OCI-LY1 (cell line): ENCODE measurements around the gene ZNF467.

Experiments
- H2AFZ ChIP-seq: fragments of 200-600 bp; sonication (generic), shearing (Covaris generic); 2 replicates; pipeline ENCODE4 v1.6.0; 2014; ENCODE audit warnings: antibody characterized with exemption, mild to moderate bottlenecking, low read length
- H3F3A ChIP-seq: fragments of 200-600 bp; sonication (generic), shearing (Covaris generic); 2 replicates; pipeline ENCODE4 v1.6.0; 2014; ENCODE audit warnings: mild to moderate bottlenecking, antibody characterized with exemption, low read length, moderate library complexity; ENCODE audit not compliant: insufficient read depth
- H3K27ac ChIP-seq: fragments of 200-600 bp; sonication (generic); 2 replicates; pipeline ENCODE4 v1.5.1; 2014; ENCODE audit warnings: low read length, mixed run types, mild to moderate bottlenecking, low read depth; ENCODE audit not compliant: poor library complexity, severe bottlenecking
- H3K27me3 ChIP-seq: fragments of 200-600 bp; sonication (generic); 2 replicates; pipeline ENCODE4 v1.6.0; 2014; ENCODE audit warnings: antibody characterized with exemption, mild to moderate bottlenecking, low read length, moderate library complexity; ENCODE audit not compliant: insufficient read depth
- H3K36me3 ChIP-seq: fragments of 200-600 bp; sonication (generic); 2 replicates; pipeline ENCODE4 v1.6.1; 2014; ENCODE audit warnings: mild to moderate bottlenecking, antibody characterized with exemption, low read length, moderate library complexity, mixed read lengths; ENCODE audit not compliant: insufficient read depth
- H3K4me1 ChIP-seq: fragments of 200-600 bp; sonication (generic); 2 replicates; pipeline ENCODE4 v1.5.1; 2014; ENCODE audit warnings: mild to moderate bottlenecking, low read length, moderate library complexity; ENCODE audit not compliant: insufficient read depth, severe bottlenecking
- H3K4me2 ChIP-seq: fragments of 200-600 bp; sonication (generic), shearing (Covaris generic); 2 replicates; pipeline ENCODE4 v1.6.1; 2014; ENCODE audit warnings: low read length
- H3K4me3 ChIP-seq: fragments of 200-600 bp; sonication (generic); 2 replicates; pipeline ENCODE4 v1.5.1; 2014; ENCODE audit warnings: low read length, low read depth, mild to moderate bottlenecking, mixed read lengths; ENCODE audit not compliant: poor library complexity, severe bottlenecking
- H3K79me2 ChIP-seq: fragments of 200-600 bp; shearing (Covaris generic); 2 replicates; pipeline ENCODE4 v1.6.1; 2016; ENCODE audit warnings: mixed run types, low read length, mixed read lengths; ENCODE audit not compliant: insufficient read depth
- H3K9ac ChIP-seq: fragments of 200-600 bp; sonication (generic), shearing (Covaris generic); 2 replicates; pipeline ENCODE4 v1.6.1; 2014; ENCODE audit warnings: mild to moderate bottlenecking, low read length, mixed read lengths
- H3K9me2 ChIP-seq: fragments of 200-600 bp; sonication (generic), shearing (Covaris generic); 2 replicates; pipeline ENCODE4 v1.6.1; 2014; ENCODE audit warnings: low read depth, mild to moderate bottlenecking, low read length, mixed read lengths
- H3K9me3 ChIP-seq: fragments of 200-600 bp; shearing (Covaris generic); 2 replicates; pipeline ENCODE4 v1.6.1; 2014; ENCODE audit warnings: low read length, mixed read lengths
- H4K20me1 ChIP-seq: fragments of 200-600 bp; sonication (generic), shearing (Covaris generic); 2 replicates; pipeline ENCODE4 v1.6.0; 2016; ENCODE audit warnings: mild to moderate bottlenecking, low read length; ENCODE audit not compliant: insufficient read depth
- EZH2 ChIP-seq: fragments of 200-600 bp; sonication (generic), shearing (Covaris generic); IDR thresholded peaks from 2 replicates; pipeline ENCODE4 v1.8.0; 2017; ENCODE audit warnings: borderline replicate concordance, mixed run types, mild to moderate bottlenecking, antibody characterized with exemption, low read length, moderate library complexity, mixed read lengths
- TF ChIP-seq, protein P1 (sequence below): fragments of 200-600 bp; sonication (generic), shearing (Covaris generic); IDR thresholded peaks from 2 replicates; pipeline ENCODE4 v1.5.1; 2017; ENCODE audit warnings: mild to moderate bottlenecking, antibody characterized with exemption, low read length, moderate library complexity, mixed read lengths

ZNF467 gene

DNA sequence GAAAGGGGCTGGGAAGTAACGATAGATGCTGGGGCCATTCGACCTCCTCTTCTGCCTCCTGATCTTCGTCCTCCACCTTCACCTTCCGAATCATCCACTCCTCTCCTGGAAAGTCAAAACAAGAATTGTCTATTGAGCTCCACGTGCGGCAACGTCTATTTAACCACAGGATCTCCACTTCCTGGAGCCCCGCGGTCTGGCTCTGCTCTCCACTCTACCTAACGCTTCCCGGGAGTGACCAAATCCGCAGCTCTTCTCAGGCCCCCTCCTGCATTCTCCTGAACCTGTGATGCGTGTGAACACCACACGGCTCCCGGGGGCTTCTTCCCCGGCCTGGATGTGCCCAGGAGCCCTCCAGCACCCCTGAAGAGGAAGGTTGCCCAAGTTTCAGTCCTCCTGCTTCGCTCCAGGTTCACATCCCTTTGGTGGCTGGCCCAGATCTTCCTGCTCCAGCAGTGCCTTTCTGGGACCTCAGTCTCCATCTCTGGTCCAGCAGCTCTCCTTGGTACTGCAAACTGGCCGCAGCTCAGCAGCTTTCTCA lies 7.2 kb downstream of the ZNF467 start:
- Histone ChIP-seq H3K9me2 (no peaks in the 10 kb centered on the region), H3K4me1 (peaks cover 3% of the 10 kb centered on the region), H3K36me3 (no peaks in the 10 kb centered on the region), H3K4me2 (no peak overlapping the region), H3K9me3 (no peaks in the 10 kb centered on the region), H3K4me3 (no peak overlapping the region), H3K27ac (no peak overlapping the region), H3K27me3 (0 out of 2 replicates have a peak, but pooled peaks cover 5% of the 10 kb centered on the region), H3K9ac (no peak overlapping the region), H3K79me2 (no peaks in the 10 kb centered on the region), H2AFZ (no peak overlapping the region), H4K20me1 (no peaks in the 10 kb centered on the region), H3F3A (no peaks in the 10 kb centered on the region)
- TF ChIP-seq EZH2 = no peak
- TF ChIP-seq, protein P1, sequence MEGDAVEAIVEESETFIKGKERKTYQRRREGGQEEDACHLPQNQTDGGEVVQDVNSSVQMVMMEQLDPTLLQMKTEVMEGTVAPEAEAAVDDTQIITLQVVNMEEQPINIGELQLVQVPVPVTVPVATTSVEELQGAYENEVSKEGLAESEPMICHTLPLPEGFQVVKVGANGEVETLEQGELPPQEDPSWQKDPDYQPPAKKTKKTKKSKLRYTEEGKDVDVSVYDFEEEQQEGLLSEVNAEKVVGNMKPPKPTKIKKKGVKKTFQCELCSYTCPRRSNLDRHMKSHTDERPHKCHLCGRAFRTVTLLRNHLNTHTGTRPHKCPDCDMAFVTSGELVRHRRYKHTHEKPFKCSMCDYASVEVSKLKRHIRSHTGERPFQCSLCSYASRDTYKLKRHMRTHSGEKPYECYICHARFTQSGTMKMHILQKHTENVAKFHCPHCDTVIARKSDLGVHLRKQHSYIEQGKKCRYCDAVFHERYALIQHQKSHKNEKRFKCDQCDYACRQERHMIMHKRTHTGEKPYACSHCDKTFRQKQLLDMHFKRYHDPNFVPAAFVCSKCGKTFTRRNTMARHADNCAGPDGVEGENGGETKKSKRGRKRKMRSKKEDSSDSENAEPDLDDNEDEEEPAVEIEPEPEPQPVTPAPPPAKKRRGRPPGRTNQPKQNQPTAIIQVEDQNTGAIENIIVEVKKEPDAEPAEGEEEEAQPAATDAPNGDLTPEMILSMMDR = no peak

- no peak overlapping the region for H3K9ac ChIP-seq
- TF ChIP-seq, protein P1 = no peak
- no peak for TF ChIP-seq EZH2
- H3K36me3 ChIP-seq = no peaks in the 10 kb centered on the region
- no peaks in the 10 kb centered on the region for H3K4me1 ChIP-seq
- 0 out of 2 replicates have a peak, but pooled peaks cover 5% of the 10 kb centered on the region for H3K27me3 ChIP-seq
- no peaks in the 10 kb centered on the region for H3K9me3 ChIP-seq
- H2AFZ ChIP-seq = no peak overlapping the region
- no peaks in the 10 kb centered on the region for H4K20me1 ChIP-seq
- H3K9me2 ChIP-seq = no peaks in the 10 kb centered on the region
- H3F3A ChIP-seq = no peaks in the 10 kb centered on the region
- no peaks in the 10 kb centered on the region for H3K79me2 ChIP-seq
- H3K4me2 ChIP-seq = no peak overlapping the region
- no peak overlapping the region for H3K4me3 ChIP-seq
- no peak overlapping the region for H3K27ac ChIP-seq
Measured at GRCh38 chr7:149765399-149766121, 7.8 kb downstream of the ZNF467 start.

DNA sequence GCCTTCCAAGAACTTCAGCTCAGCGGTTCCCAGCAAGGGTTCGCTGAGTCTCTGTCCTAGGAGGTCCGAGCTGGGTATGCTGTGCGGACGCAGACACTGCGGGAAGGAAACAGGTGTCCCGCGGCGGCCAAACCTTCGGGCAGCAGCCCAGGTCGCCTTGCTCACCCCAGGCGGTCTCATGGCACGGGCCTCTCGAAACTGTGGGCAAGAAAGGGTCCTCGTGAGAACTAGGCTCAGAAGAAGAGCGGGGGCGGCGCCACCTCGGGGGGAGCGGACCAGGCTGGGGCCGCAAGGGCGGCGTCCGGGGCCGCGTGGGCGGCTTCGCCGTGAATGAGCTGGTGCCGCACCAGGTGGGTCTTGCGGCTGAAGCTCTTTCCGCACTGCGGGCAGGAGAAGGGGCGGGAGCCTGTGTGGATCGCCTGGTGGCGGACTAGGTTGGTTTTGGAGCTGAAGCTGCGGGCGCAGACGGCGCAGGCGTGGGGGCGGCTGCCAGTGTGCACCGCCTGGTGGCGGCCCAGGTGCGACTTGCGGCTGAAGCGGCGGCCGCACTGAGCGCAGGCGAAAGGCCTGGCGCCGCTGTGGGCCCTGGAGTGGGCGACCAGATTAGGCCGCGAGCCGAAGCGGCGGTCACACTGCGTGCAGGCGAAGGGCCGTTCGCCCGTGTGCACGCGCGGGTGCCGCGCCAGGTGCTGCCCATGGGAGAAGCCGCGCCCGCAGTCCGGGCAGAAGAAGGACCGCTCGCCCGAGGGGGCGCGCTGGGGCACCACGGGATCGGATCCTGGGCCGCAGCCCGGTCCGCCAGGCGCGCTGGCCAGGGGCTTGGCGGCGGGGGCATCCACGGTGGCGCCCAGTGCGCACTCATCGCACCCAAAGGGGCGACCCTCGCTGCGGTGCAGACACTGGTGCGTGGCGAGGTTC lies 8.6 kb downstream of the ZNF467 start:
- no peaks in the 10 kb centered on the region for H3K9me2 ChIP-seq
- no peak overlapping the region for H3K9ac ChIP-seq
- no peaks in the 10 kb centered on the region for H3K36me3 ChIP-seq
- H3K9me3 ChIP-seq = no peaks in the 10 kb centered on the region
- no peak overlapping the region for H3K27ac ChIP-seq
- H3K27me3 ChIP-seq = 0 out of 2 replicates have a peak, but pooled peaks cover 5% of the 10 kb centered on the region
- no peak overlapping the region for H2AFZ ChIP-seq
- no peak overlapping the region for H3K4me3 ChIP-seq
- no peak overlapping the region for H3K4me2 ChIP-seq
- H3K79me2 ChIP-seq = no peaks in the 10 kb centered on the region
- no peaks in the 10 kb centered on the region for H3K4me1 ChIP-seq
- H4K20me1 ChIP-seq = no peaks in the 10 kb centered on the region
- TF ChIP-seq EZH2 = no peak
- TF ChIP-seq, protein P1 = no peak
- H3F3A ChIP-seq = no peaks in the 10 kb centered on the region
